Smooth muscle cell of the brain vasculature (primary cell): ENCODE results near the gene TRAPPC14.
A peak's percentile ranks its signal among the peaks of the same experiment; 100 is the strongest.
"Not testable (repeated sequence)": the region's sequence is repeated elsewhere in the genome, so short reads cannot be mapped to it uniquely, and the experiment has no call there.

Experiments used
- DNase-seq: peaks from one replicate; pipeline ENCODE4 v3.0.0-alpha.2; 2012; ENCODE audit warnings: low read depth, low spot score

TRAPPC14 gene

DNA sequence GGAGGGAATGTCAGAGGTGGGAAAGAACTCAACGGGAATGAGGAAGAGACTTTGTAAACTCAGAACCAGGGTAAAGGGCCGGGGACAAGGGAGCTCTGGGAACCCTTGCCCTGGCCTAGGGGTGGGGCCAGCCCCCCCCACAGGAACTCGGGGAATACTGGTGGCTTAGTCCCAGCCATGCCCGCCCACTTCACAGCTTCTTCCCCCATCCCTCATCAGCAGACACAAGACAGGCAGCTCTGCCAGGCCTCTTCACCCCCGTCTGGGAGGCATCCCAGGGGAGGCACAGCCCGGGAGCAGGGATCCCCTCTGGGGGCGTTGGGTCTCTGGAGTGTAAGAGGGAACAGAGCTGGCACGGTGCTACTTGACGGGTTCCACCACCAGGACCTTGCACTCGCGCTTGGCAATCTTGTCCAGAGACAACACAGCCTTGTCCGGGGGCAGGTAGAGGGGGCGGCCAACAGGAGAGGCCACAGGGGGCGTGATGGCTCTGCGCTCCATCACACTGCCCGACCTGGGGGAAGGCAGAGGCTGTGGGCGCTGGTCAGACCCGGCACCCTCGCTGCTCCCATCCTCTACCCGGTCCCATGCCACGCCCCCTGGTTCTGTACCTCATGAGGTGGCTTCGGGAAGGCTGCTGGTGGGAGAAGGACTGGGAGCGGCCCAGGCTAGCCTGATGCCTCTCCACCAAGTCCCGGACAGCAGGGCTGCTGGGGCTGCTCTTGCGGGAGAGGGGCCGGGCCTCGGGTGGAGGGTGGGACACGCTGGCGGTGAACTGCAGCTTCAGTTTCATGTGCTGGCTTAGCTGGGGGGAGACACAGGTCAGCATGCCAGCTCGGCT, 3.7 kb downstream of the TRAPPC14 start:
- no peak for DNase-seq

DNA sequence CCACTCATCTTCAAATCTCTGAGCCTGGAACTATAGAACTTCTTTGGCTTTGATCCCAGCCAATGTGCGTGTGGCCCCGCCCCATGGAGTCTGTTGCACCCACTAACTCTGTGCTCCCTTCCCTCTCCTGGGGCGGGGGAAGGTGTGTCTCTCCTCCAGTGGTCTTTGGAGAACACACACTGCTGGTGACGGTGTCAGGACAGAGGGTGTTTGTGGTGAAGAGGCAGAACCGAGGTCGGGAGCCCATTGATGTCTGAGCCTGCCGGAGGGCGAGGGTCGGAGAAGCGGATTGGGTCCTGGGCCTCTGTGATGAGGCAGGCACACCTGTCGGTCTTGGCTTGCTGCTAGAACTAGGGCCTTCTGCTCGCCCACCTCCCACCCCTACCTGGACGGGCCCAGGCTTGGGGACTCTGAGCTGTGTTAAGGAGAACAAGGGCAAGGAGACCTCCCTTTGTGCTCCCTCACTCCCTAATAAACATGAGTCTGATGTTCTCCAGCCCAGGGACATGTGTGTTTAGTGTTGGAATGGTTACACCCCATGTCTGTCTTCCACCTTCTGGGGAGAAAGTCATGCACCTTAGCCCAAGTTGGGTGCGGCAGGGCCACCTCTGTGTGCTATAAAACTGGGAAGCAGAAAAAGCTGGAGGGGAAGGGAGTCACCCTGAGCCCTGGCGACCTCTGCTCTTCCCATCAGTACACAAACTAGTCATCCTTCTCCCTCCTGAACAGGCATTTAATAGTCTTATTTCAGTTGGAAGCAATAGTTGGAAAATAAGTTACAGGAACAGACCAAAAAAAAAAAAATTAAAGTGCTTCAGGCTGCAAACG, 4.6 kb downstream of the TRAPPC14 start:
- DNase-seq: no peak

DNA sequence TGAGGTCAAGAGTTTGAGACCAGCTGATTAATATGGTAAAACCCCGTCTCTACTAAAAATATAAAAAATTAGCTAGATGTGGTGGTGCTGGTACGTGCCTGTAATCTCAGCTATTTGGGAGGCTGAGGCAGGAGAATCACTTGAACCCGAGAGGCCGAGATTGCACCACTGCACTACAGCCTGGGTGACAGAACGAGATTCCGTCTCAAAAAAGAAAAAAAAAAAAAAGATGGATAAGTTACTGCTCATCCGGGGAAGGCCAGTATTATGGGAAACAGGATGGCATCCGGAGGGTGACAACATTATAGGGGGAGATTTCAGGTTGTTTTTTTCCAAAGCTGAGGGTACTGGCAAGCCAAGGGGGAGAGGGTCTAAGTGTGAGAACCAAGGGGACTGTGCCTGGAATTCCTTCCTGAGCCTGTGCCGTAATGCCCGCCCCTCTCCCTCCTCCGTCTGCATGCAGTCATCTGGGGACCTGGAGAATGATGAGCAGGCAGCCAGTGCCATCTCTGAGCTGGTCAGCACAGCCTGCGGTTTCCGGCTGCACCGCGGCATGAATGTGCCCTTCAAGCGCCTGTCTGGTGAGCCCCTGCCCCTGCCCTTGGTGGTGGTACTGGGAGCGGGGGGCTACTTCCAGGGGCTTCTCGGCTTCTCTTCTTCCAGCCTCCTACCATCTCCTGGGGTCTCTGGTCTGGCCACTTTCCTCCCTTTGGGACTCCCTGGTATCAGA, 5.4 kb downstream of the TRAPPC14 start:
- no peak for DNase-seq

DNA sequence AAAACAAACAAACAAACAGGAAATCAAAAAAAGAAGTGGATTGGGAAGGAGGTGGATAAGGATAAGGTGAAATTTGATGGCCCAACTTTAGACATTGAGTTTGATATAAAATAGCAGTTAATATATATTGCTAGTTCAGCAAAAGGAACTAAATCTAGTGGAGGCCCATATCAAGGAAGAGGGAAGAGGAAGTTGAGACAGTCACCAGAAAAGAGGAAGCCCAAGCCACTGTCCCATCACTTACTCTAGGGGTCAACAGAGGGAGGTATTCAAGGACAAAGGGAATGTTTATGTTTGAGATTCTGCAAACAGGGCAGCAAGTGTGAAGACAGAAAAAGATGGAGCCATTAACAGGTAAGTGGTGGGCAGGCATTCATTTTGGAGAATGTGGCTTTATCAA, 6.1 kb downstream of the TRAPPC14 start:
- DNase-seq: no peak

DNA sequence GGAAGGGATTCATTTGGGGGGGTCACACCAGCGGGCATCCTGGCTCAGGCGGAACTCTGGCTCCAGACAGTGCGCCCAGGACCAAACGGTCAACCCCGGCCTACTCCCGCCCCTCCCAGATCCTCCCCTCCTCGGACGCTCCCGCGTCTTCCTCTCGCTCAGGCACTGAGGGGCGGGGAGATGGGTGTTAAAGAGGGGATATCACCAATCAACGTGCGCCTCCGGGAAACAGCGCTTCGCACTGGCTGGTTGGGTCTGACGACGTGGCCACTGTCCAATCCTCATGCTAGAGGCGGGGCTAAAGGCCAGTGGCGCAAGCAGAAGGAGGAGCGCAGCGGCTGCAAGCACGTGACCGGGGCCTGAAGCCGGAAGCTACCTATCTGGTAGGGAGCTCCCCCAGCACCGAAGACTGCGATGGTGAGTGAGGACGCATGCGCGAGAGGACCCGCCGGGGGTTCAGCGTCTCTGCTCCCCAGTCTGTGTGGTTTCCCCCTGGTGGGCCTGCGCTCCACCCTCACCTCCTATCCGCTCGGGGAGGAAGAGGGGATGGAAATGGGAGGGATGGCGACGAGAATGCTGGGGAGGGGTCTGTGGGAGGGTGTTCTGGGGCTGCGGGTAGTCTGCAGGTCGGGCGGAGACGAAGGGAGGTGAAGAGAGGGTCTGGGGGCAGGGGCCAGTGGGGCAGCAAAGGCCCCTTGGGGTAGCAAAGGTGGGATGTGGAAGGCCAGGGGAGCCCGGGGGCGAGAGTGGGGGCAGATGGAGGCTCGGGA, 9.8 kb downstream of the TRAPPC14 start, which contains the start of gene LAMTOR4:
TSS of gene LAMTOR4 (plus strand) at position 360 of the 770 bp plus-strand sequence. CDS start at position 415, 55 bp downstream.
- DNase-seq: peak; percentile 97

DNA sequence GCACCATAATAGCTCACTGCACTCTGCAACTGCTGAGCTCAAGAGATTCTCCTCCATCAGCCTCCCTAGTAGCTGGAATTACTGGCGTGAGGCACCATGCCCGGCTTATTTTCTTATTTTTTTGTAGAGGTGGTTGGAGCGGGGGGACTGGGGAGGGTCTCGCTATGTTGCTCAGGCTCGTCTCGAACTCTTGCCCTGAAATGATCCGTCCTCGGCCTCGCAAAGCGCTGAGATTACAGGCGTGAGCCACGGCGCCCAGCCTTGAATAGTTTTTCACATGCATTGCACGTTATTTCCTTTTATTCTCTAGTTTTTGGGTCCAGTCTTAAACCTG, 10.3 kb downstream of the TRAPPC14 start:
- no peak for DNase-seq

DNA sequence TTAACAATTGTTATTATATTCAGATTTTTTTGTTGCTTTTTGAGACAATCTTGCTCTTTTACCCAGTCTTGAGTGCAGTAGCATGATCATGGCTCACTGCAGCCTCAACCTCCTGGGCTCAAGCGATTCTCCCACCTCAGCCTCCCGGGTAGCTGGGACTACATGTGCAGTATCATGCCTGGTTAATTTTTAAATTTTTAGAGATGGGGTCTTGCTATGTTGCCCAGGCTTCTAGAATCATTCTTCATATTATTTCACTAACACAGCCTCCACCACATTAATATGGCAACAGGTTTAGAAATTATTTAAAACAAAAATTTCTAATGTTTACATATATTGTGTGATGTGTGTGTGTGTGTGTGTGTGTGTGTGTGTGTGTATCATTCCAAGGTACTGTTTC, 11.2 kb downstream of the TRAPPC14 start:
- no peak for DNase-seq

DNA sequence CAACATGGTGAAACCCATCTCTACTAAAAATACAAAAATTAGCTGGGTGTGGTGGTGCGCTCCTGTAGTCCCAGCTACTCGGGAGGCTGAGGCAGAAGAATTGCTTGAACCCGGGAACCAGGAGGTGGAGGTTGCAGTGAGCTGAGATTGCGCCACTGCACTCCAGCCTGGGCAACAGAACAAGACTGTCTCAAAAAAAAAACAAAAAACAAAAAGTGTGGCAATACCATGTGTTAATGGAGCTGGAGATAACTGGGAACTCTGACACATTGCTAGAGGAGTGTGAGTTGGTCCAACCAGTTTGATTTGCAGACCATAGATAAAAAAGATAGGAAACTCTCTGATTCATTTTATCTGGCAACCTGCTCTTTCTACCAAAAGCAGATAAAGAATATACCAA, 12.2 kb downstream of the TRAPPC14 start:
- not testable (repeated sequence) for DNase-seq

DNA sequence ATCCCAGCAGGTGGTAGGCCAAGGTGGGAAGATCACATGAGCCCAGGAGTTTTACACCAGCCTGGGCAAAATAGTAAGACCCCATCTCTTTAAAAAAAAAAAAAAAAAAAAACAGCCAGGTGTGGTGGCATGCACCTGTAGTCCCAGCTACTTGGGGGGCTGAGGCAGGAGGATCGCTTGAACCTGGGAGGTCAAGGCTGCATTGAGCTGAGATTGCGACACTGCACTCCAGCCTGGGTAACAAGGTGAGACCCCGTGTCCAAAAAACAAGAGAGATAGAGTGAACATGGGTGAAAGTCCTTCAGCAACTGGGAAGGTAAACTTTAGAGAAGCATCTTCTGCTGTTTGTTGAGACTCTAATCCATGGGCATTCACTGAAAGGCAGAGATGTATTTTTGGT, 16.1 kb downstream of the TRAPPC14 start:
- no peak for DNase-seq

DNA sequence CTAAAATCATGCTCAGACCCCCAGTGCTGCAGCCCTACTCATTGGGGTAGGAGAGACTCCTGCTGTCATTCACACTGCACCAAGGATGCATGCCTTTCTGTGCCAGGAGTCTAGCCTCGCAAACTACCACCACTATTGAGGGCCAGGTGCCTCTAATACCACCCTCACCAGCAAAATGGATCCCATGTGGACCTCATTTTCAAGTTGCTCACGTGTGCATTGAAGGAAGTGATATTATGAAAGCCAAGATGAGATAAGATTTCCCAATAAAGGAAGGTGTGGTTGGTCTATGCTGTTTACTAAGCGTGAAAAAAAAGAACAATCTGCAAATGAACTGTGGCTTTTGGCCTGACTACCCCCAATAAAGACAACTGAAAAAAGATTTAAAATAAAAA, 17.0 kb downstream of the TRAPPC14 start:
- DNase-seq: no peak

DNA sequence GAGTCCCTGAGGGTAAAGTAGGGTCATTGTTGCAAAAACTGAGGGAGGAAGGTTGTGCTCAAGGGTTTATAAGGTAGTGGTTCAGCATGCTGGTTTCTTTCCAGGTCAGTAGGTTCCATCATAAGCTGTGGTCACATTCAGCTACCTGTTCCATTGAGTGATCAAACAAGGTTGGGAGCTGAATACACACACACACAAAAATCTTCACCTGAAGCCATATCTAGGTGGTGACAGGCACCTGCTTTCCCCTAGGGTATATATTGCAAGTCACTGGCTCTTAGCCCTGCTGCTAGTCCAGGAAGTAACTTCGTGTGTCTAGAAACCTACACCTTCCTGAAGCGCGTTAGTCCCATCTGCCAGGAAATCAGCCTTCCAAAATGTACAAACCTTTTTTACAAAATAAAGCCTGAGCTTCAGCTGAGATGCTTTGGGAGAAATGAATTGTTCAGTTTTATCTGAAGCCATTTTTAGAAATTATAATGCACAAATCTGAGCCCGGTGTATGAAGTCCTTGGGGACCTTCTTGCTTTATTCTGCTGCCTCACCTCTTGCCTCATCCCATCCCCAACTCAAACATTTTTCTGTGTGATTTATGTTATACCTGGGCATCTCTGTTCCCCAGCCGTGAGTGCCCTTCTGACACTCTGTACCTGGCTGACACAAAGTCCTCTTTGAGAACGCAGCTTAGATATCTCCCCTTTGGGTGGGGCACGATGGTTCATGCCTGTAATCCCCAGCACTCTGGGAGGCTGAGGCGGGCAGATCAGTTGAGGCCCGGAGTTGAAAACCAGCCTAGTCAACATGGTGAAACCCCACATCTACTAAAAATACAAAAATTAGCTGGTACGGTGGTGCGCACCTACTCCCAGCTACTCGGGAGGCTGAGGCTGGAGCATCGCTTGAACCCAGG, 20.4 kb downstream of the TRAPPC14 start:
- no peak for DNase-seq

DNA sequence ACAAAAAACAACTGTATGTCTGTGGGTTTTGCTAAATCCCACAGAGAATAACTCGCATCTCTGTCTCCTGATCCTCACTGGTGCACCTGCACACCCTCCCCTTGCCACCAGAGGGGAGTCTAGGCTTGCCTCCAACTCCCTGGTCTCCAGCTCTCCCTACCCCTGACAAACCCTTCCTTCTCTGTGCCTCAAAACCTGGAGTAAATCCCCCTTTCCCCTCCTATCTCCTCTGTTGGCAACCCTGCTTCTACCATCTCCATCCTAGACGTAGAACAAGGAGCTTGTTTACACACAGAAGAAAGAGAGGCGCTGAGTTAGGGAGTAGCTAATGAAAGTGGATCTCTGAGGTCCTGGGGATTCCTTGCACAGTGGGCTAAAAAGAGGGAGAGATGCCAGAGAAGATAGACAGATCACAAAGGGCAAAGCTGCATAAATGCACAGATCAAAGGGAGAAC, 25.8 kb downstream of the TRAPPC14 start:
- DNase-seq: no peak

DNA sequence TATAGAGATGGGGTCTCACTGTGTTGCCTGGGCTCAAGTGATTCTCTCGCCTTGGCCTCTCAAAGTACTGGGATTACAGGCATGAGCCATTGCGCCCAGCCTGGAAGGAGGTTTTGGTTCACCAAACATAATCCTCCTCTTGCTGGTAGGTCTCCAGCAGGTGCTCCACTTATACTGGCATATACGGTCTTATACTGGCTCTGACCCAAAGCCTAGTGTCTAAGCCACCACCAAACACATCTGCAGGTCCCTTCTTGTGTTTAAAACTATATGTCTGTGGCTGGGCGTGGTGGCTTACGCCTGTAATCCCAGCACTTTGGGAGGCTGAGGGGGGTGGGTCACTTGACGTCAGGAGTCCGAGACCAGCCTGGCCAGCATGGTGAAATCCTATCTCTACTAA, 26.4 kb downstream of the TRAPPC14 start:
- DNase-seq: no peak

DNA sequence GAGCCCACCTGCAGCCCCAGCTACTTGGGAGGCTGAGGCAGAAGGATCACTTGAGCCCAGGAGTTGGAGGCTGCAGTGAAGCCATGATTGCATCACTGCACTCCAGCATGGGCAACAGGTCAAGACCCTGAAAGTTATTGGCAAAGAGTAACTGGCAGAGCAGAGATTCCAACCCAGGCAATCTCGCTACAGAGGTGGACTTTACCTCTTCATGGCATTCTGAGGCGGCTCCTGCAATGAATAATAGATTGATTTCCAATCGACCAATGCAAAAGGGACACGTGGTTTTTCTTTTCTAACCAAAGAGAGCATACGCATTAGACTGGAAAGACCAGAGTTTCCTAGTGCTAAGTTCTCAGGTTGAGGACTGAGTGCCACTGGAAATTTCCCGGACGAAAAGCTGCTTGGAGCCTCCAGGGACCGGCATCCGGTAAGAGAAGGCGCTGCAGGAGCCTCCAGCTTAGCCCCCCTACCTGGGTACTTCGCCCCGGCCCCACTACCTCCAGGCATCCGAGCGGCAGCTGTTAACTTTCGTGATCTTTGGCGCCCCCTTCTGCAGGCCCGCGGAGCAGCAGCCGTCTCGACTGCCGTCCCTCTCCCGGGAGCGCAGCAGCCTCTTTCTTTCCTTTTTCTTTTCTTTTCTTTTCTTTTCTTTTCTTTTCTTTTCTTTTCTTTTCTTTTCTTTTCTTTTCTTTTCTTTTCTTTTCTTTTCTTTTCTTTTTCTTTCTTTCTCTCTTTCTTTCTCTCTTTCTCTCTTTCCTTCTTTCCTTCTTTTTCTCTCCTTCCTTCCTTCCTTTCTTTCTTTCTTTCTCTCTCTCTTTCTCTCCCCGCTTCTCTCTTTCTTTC, 27.7 kb downstream of the TRAPPC14 start:
- no peak for DNase-seq

DNA sequence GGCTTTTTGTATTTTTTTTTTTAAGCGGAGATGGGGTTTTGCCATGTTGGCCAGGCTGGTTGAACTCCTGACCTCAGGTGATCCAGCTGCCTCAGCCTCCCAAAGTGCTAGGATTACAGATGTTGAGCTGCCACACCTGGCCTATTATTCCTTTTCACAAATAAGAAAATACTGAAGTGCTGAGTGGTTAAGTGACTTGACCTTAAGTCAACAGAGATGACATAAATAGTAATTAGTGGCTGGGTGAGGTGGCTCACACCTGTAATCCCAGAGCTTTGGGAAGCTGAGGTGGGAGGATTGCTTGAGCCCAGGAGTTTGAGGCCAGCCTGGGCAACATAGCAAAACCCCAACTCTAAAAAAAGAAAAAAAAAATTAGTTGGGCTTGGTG, 28.3 kb downstream of the TRAPPC14 start:
- not testable (repeated sequence) for DNase-seq

DNA sequence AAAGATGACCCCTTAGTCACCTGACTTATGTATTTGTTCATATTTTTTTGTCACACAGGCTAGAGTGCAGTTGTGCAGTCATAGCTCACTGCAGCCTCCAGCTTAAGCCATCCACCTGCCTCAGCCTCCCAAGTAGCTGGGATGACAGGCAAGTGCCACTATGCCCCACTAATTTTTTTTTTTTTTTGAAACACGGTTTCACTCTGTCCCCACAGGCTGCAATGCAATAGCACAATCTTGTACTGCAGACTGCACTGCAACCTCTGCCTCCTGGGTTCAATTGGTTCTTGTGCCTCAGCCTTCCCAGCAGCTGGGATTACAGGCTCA, 29.9 kb downstream of the TRAPPC14 start:
- DNase-seq: no peak

DNA sequence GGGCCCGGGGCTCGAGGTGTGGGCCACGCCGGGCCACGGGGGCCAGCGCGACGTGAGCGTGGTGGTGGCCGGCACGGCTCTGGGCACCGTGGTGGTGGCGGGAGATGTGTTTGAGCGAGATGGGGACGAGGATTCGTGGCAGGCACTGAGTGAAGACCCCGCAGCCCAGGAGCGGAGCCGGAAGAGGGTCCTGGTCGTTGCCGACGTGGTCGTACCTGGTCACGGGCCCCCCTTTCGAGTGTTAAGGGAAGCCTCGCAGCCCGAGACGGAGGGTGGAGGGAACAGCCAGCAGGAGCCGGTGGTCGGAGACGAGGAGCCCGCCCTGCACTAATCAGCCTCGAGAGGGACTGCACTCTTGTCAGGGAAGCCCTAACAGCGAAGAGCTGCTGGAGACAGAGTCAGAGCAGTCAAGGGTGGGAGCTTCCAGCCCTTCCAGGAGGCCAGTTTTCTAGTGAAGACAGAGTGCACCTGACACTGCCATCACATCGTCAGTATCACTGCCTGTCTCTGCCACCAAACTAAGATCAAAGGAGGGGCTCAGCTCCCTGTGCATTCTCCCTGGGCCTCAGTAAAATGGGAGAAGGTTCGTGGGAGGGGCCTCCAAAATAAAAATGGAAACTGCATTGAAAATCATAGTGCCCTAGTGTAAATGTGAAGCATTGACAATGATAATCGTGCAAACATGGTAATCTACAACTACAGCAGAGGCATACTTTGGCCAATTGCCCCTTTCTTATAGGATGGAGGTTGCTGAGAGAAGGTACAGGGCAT, 30.5 kb downstream of the TRAPPC14 start:
- DNase-seq: no peak

DNA sequence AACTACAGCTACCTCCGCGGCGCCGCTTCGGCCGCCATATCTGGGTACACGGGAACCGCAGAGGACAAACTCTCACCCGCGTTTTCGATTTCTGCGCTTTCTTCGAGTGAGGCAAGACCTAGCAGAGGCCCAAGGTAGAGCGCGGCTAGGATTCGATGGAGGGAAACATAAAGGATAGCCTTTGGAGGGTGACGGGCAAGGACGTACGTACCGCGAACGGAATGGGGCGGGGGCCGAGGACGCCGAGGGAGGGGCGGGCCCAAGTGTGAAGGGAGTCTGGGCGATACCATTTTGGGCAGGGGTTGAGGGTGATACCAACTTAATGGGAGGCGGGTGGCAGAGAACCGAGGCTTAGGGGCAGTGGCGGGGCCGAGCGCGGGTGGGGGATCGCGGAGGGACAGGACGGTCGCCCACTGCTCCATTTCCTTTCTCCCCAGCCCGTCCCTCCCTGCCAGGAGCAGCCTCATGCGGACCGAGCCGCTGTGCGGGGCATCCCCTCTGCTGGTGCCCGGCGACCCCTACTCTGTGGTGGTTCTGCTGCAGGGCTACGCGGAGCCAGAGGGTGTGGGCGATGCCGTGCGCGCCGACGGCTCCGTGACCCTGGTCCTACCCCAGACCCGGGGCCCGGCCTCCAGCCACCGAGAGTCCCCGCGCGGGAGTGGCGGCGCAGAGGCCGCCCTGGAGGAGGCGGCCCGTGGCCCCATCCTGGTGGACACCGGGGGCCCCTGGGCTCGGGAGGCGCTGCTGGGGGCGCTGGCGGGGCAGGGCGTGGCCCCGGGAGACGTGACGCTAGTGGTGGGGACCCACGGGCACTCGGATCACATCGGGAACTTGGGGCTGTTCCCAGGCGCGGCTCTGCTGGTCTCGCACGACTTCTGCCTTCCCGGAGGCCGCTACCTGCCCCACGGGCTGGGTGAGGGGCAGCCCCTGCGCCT, 31.3 kb downstream of the TRAPPC14 start, which contains the start of gene MBLAC1:
TSS of gene MBLAC1 (plus strand) at position 37 of the 935 bp plus-strand sequence. CDS start at position 466, 429 bp downstream.
- DNase-seq: peak; percentile 79
